GM20000 (cell line): ENCODE measurements around the gene LEAP2.

Experiments
- DNase-seq: peaks from one replicate; pipeline ENCODE4 v3.0.0; 2012; ENCODE audit warnings: low spot score
- CTCF ChIP-seq: IDR thresholded peaks from 2 replicates; pipeline ENCODE4 v1.5.1; 2012; ENCODE audit warnings: mild to moderate bottlenecking, control low read depth; ENCODE audit errors: extremely low read depth, missing control alignments

Gene LEAP2

GRCh38 chr5:132837868-132838267 is 35.6 kb upstream of the LEAP2 start:
- no peak for DNase-seq
- TF ChIP-seq CTCF = no peak

- no peak for DNase-seq
- no peak for TF ChIP-seq CTCF
Observed at GRCh38 chr5:132838516-132839282, 34.8 kb upstream of the LEAP2 start.

GRCh38 chr5:132839426-132840301 is 33.8 kb upstream of the LEAP2 start:
- no peak for TF ChIP-seq CTCF
- DNase-seq = no peak

DNA sequence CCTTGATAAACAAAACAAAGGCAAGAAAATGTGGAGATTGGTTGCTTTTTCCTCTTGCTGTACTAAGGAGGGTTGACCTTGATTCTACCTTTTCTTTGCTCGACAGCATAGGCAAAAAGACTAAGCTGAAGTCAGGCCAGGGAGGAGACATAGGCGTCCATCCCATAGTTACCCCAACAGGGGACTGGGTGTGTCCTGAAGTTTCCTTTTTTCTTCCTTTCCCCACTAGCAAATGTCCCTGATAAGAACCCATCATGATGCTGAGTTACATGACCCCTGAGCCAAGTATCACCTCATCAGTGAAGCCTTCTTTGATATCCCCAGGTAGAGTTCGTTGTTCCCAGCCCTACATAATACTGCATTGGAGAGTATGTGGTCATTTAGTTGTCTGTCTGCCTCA is 33.2 kb upstream of the LEAP2 start:
- TF ChIP-seq CTCF = no peak
- no peak for DNase-seq

GRCh38 chr5:132840896-132841295 is 32.6 kb upstream of the LEAP2 start:
- TF ChIP-seq CTCF = no peak
- no peak for DNase-seq

DNA sequence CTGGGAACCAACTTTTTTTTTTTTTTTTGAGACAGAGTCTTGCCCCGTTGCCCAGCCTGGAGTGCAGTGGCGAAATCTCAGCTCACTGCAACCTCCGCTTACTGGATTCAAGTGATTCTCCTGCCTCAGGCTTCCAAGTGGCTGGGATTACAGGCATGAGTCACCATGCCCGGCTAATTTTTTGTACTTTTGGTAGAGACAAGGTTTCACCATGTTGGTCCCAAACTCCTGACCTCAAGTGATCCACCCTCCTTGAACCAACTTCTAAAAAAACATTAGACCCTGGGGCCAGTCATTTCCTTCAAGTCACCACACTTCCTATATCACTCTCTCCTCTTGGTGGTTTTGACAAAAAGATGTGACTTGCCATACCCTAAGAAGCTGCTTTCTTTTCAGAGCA is 32.2 kb upstream of the LEAP2 start:
- no peak for TF ChIP-seq CTCF
- DNase-seq = no peak

DNA sequence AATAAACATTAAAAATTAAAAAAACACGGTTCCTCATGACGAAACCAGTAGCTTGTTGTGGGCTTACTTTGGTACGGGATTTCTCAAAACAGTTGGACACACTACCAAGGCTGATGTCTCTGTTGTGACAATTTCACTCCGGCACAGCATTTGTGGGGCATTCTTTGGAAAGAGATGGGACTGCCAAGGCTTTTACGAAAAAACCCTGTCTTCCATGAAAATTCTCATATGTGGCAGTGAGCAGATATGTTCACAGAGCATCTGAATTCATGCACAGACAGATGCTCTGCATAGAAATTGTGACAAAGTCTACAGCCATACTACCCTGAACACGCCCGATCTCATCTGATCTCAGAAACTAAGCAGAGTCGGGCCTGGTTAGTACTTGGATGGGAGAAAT is 25.2 kb upstream of the LEAP2 start:
- TF ChIP-seq CTCF = no peak
- no peak for DNase-seq
